ENCODE data around the gene CPA4.

The CPA4 gene

GRCh38 chr7:130366564-130366963 lies 73.6 kb downstream of the CPA4 start:
- no peak for DNase-seq (ENCODE audit: low spot score)

DNA sequence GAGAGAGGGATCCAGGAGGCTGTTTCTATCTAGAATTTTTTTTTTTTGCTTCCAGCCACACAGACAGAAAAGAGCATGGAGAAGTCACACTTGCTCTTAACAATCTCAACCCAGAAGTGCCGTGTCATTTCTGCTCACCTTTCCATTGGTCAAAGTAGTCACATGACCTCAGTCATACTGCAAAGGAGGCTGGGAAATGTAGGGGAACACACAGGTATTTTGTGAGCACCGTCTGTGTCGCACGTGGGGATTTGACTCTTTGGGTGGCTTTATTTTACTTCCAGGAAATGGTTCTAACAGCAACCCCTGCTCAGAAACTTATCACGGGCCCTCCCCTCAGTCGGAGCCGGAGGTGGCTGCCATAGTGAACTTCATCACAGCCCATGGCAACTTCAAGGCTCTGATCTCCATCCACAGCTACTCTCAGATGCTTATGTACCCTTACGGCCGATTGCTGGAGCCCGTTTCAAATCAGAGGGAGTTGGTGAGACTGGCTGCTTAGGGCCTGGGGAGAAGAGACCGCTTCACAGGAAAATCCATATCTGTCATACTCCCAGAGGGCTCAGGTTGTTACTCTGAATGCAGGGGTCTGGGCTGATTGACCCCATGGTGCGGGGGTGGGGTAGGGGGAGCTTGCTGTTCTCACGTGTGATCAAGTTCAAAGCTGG lies 74.3 kb downstream of the CPA4 start:
- no peak for DNase-seq (ENCODE audit: low spot score)

DNA sequence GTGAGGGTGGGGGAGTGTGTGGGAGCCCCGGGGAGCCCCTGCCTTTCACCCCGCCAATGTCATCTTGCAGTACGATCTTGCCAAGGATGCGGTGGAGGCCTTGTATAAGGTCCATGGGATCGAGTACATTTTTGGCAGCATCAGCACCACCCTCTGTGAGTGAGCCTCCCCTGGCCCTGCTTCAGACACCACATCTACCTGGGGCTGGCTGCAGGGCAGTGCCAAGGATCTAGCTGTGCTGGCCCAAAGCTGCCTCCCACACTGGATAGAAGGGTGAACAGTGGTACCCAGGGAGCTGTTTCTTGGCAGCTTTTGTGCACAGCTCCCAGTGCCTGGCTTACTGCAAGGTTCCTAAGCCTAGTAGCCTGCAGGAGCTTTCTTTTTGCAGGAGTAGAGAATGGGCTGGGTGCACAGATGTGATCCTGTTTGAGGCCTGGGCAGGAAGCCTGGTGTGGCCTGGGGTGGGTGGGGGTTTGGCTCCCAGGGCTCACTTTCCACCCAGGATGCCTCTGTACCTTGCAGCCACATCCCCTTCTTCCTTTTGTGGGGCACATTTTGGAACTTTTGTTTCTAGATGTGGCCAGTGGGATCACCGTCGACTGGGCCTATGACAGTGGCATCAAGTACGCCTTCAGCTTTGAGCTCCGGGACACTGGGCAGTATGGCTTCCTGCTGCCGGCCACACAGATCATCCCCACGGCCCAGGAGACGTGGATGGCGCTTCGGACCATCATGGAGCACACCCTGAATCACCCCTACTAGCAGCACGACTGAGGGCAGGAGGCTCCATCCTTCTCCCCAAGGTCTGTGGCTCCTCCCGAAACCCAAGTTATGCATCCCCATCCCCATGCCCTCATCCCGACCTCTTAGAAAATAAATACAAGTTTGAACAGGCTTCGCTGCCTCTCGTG lies 75.1 kb downstream of the CPA4 start:
- no peak for DNase-seq (ENCODE audit: low spot score)

DNA sequence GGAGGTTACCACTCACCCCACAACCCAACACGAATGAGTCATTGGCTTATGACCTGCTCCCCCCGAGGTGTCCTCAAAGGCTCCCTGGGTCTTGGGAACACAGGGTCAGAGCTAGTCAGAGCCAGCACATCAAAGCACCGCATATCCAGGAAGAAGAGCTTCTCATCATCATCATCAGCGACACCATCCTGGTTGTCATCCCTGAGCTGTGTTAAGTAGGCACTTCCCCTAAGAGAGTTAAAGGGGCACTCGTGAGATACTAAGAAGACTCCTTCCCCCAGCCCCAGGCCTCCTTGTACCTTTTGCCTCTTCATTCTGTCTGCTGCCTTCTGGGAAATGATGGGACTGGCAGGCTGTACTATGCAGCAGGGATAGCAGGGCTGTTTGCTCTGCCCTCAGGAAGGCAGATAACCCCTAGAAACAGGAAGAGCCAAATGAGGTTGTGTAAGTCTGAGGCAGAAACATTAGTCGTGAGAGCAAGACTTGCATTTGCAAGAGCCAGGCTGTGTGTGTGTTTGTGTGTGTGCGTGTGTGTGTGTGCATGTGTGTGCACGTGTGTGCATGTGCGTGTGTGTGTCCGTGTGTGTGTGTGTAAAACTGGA lies 76.2 kb downstream of the CPA4 start:
- no peak for DNase-seq (ENCODE audit: low spot score)

DNA sequence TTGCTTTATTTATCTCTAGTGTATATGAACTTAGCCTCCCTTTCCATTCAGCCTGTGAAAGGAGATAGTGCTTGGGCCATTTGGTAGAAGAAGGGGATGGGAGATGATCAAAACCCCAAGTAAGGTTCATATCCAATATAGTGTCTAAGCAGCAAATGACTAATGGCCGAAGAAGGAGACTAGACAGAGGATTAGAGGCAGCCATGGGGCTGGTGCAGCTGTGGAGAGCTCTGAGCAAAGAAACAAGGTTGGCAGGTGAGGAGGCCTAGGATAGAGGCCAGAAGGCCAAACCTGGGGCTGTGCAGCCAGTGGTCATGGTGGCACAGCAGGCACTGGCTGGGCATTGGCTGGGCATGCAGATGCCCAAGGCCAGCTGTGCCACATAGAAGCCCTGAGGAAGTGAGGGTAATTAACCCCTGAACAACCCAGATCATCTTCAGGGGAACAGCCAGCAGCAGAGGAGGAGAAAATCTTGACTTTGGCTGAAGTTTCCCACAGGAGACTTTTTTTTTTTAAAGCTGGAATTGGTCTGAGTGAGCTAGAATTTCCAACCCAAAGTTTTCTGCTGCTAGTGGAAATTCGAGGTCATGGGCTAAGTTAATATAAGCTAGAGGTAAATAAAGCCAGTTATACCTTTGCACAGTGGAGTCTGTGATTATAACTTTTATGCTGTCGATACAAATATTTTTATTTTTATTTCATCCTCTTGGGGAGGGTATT lies 77.0 kb downstream of the CPA4 start:
- DNase-seq (ENCODE audit: low spot score), result no peak

GRCh38 chr7:130371046-130371445 lies 78.1 kb downstream of the CPA4 start:
- no peak for DNase-seq (ENCODE audit: low spot score)

DNA sequence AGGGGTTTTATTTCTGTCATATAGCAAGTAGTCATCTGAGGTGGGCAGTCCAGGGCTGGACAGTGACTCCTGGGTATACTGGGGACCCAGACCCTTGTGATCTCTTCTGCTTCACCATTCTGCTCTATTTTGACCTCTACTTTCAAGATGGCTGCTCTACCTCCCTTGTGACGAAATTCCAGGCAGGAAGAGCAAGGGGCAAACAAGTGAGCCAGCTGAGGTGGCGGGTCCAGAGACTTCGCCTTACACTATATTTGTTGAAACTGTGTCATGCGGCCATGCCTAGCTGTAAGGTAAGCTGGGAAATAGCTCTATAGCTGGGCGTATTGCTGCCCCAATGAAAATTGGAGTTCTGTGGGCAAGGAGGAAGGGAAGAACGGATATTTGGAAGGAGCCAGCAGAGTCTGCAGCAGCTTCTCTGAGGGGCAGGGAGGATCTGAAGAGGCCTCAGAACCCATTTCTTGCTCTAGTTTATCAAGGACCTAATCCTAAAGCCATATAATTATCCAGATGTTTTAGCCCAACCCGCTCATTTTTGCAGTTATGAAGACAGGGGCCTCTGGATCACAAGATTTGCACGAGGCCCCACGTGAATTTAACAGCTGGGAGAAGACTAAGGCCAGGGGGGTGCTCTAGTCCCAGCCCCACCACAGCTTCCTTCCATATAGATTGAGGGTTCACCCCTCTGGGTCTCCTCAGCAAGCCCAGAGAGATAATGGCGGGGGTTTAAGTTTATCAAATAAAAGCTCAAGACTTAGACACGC lies 79.6 kb downstream of the CPA4 start:
- DNase-seq (ENCODE audit: low spot score), result no peak

Data from kidney capillary endothelial cell (primary cell).